LNCaP clone FGC (cell line): ENCODE results near the gene CORIN.

Experiments used
- DNase-seq: peaks from one replicate; pipeline ENCODE4 v3.0.0-alpha.2; 2011; ENCODE audit warnings: low read depth
- H3K4me3 ChIP-seq: 2 replicates; pipeline ENCODE4 v1.5.1; 2011; ENCODE audit warnings: mild to moderate bottlenecking, low read depth, low read length, control low read depth
- TF ChIP-seq, protein P1 (sequence below): IDR thresholded peaks from 2 replicates; pipeline ENCODE4 v1.5.1; 2012; ENCODE audit warnings: mild to moderate bottlenecking; ENCODE audit not compliant: control insufficient read depth, insufficient read depth; ENCODE audit errors: extremely low read depth

Gene CORIN

DNA sequence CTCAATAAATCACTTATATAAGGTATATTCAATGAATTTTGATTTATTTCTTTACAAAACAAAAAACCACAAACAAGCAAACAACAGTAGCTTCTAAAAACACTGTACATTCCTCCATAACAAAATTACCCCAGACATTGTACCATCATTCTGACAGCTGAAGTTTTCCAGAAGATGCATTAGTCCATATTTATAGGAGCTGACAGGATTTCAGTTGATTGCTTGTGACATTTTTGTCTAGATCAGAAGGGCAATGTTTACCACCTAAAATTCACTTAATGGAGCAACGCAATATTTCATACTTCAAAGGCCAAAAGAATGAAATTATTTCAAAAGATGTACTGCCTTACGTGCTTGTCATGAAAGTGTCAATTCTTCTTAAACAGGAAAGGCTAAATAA is 185.8 kb downstream of the CORIN start:
- no peak overlapping the region for H3K4me3 ChIP-seq
- TF ChIP-seq, protein P1, sequence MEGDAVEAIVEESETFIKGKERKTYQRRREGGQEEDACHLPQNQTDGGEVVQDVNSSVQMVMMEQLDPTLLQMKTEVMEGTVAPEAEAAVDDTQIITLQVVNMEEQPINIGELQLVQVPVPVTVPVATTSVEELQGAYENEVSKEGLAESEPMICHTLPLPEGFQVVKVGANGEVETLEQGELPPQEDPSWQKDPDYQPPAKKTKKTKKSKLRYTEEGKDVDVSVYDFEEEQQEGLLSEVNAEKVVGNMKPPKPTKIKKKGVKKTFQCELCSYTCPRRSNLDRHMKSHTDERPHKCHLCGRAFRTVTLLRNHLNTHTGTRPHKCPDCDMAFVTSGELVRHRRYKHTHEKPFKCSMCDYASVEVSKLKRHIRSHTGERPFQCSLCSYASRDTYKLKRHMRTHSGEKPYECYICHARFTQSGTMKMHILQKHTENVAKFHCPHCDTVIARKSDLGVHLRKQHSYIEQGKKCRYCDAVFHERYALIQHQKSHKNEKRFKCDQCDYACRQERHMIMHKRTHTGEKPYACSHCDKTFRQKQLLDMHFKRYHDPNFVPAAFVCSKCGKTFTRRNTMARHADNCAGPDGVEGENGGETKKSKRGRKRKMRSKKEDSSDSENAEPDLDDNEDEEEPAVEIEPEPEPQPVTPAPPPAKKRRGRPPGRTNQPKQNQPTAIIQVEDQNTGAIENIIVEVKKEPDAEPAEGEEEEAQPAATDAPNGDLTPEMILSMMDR: no peak
- no peak for DNase-seq

DNA sequence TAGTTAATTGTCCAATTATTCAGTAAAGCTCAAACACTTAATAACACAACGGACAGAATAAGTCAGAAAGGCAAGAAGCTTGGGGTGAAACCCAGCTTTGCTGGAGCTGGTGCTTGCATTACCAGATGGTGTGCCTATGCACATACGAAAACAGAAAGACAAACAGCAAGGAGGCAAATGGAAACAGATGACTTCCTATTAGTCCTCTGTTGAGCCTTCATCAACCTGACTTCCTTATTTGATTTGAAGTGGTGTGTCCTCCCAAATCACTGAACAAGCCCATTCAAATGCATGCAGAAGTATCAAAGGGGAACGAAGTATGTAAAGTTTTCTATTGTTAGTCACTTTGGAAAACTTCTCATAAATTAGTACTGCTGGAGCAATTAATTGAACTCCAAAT is 186.6 kb downstream of the CORIN start:
- no peak overlapping the region for H3K4me3 ChIP-seq
- DNase-seq: no peak
- TF ChIP-seq, protein P1: no peak

DNA sequence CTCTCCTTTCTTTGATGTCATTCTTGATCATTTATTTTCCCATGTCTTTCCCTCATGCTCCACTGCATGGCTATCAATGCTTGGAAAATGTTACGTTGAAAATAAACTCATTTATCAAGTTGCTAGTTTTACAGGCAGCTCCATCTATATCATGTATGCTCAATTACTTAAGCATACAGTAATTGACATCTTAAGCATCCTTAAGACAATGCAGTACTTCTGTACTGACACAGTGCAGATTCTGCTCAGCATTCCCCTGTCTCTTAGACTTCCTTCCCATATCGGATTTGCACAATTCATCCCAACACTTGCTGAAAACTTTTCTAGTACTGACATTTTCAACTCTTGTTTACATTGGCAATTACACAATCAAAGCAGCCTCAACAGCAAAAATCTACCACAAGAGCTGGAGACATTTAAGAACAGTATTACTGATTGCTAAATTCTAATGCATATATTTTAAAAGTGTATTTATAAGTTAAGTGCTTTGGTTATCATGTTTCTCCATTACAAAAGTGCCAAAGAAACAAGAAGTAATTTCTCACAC is 187.2 kb downstream of the CORIN start:
- TF ChIP-seq, protein P1: no peak
- H3K4me3 ChIP-seq: no peak overlapping the region
- no peak for DNase-seq

DNA sequence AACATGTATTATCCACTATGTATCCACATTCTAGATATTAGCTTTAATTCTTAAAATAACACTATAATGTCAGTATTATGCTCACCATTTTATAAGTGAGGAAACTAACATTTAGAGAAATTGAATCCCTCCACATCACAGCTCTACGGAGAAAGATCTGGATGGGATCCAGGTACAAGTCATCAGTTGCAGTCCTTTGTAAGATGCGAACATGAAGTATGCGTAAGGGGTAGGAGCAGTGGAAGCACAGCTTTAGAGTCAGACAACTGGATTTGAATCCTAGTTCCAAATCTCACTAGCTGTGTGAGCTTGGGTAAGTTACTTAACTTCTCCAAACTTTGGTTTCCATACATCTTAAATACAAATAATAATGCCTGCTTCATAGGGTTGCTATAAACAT is 190.3 kb downstream of the CORIN start:
- TF ChIP-seq, protein P1: no peak
- no peak overlapping the region for H3K4me3 ChIP-seq
- DNase-seq: no peak

DNA sequence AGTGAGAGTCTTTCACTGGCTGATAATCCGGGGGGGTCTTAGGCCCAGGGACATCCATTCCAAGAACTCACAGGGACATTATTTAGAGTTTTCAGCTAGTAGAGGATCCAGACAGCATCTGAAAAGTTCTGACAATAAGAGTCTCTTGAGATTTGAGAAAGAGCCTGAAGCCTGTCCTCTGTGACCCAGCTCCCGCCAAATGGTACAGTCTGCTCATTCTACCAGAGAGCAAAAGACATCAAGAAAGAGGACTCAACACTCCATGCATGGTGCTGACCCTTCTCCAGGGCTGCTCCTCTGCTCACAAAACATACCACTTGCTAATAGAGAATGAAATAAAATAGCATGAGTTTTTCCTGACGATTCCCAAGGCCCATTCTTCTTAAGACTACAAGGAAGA is 190.8 kb downstream of the CORIN start:
- TF ChIP-seq, protein P1: no peak
- no peak for DNase-seq
- H3K4me3 ChIP-seq: no peak overlapping the region

DNA sequence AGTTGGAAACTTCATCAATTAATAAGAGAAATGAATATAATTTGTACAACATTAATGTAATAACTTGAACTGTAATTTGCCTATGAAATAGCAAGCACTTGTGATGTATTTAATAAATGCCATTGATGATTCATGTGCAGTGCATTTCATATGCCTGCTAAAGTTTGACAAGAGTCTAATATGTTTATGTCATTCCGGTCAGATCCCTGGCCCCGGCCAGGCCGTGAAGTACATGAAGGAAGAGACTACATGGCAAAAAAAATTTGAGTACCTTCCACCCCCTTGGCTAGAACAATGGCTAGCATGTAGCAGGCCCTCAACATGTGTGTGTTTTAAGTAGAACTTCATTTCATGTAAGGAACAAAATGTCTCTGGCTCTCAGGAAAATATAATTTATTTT is 191.5 kb downstream of the CORIN start:
- TF ChIP-seq, protein P1: no peak
- DNase-seq: no peak
- no peak overlapping the region for H3K4me3 ChIP-seq

DNA sequence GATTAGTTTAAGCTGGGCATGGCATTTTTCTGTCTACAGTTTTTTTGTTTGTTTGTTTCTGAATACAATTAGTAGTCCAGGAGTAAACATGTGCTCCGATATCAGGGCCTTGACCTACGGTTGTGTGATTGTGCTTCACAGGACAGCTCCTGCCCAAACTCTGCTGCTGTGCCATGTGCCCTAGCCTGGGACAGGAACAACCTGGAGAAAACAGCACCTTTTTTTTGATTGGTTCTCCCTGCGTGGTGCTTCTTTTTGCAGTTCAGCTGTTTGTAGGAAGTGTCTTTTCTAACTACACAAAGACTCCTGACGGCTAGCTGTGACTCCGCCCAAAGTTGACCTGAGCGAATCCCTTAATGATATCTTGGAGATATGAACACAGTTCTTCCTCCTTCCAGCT is 194.0 kb downstream of the CORIN start:
- H3K4me3 ChIP-seq: no peak overlapping the region
- TF ChIP-seq, protein P1: no peak
- DNase-seq: no peak
